Osteocyte (in vitro differentiated cells): Measurements from ENCODE around the gene LAPTM5. TPM values are rescaled to one million over a fixed set of nuclear protein-coding genes. Genes with fewer than 3 reads are reported as not detected.

Experiments used
- DNase-seq: peaks from one replicate; pipeline ENCODE4 v3.0.0; 2021; ENCODE audit warnings: mixed read lengths; ENCODE audit not compliant: unreplicated experiment; ENCODE audit errors: extremely low spot score
- H3K27ac Mint-ChIP-seq: one replicate; pipeline ENCODE4 v1.8.0; 2021; ENCODE audit warnings: mild to moderate bottlenecking, mixed read lengths; ENCODE audit not compliant: unreplicated experiment
- H3K27me3 Mint-ChIP-seq: one replicate; pipeline ENCODE4 v1.8.0; 2021; ENCODE audit warnings: mixed read lengths; ENCODE audit not compliant: unreplicated experiment
- H3K36me3 Mint-ChIP-seq: one replicate; pipeline ENCODE4 v1.8.0; 2021; ENCODE audit warnings: mixed read lengths; ENCODE audit not compliant: unreplicated experiment
- H3K4me1 Mint-ChIP-seq: one replicate; pipeline ENCODE4 v1.8.0; 2021; ENCODE audit warnings: mixed read lengths; ENCODE audit not compliant: unreplicated experiment
- H3K4me3 Mint-ChIP-seq: one replicate; pipeline ENCODE4 v1.8.0; 2021; ENCODE audit warnings: mild to moderate bottlenecking, moderate library complexity, mixed read lengths; ENCODE audit not compliant: unreplicated experiment
- H3K9me3 Mint-ChIP-seq: one replicate; pipeline ENCODE4 v1.8.0; 2021; ENCODE audit warnings: mixed read lengths; ENCODE audit not compliant: unreplicated experiment
- total RNA-seq: library from RNA; stranded (reverse); gene quantifications from 2 replicates; pipeline ENCODE4 v1.2.1, GENCODE V29; 2021
- TF ChIP-seq, protein P1 (sequence below): fragments of 200-600 bp; sonication (generic); IDR thresholded peaks from 2 replicates; pipeline ENCODE4 v1.5.0; 2021; ENCODE audit warnings: antibody characterized with exemption, mild to moderate bottlenecking, moderate library complexity

LAPTM5 gene
- total RNA-seq, 1 donor from 2014 or later = not detected

DNA sequence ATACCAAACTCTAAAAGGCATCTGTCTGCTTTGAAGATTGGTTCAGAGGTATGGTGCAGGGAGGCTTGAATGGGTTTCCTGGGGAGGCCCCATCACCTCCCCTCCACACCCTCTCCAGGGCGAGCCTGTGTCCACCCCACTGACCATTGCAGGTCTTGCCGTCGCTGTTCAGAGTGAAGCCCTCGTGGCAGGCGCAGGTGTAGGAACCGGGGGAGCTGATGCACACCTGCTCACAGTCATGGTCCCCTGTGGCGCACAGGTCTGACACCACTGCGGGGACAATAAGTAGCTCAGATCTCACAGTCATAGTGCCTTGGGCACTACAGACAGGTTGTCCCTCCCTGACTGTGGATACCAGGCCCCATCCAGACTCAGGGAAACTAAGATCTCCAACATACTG lies 40.9 kb downstream of the LAPTM5 start:
- Mint-ChIP-seq H3K9me3 (peaks cover 5% of the 10 kb centered on the region), H3K27ac (no peak overlapping the region), H3K27me3 (peaks cover 7% of the 10 kb centered on the region), H3K4me1 (peaks cover 10% of the 10 kb centered on the region), H3K36me3 (no peaks in the 10 kb centered on the region), H3K4me3 (no peak overlapping the region)
- TF ChIP-seq, protein P1, sequence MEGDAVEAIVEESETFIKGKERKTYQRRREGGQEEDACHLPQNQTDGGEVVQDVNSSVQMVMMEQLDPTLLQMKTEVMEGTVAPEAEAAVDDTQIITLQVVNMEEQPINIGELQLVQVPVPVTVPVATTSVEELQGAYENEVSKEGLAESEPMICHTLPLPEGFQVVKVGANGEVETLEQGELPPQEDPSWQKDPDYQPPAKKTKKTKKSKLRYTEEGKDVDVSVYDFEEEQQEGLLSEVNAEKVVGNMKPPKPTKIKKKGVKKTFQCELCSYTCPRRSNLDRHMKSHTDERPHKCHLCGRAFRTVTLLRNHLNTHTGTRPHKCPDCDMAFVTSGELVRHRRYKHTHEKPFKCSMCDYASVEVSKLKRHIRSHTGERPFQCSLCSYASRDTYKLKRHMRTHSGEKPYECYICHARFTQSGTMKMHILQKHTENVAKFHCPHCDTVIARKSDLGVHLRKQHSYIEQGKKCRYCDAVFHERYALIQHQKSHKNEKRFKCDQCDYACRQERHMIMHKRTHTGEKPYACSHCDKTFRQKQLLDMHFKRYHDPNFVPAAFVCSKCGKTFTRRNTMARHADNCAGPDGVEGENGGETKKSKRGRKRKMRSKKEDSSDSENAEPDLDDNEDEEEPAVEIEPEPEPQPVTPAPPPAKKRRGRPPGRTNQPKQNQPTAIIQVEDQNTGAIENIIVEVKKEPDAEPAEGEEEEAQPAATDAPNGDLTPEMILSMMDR = no peak
- DNase-seq = no peak

DNA sequence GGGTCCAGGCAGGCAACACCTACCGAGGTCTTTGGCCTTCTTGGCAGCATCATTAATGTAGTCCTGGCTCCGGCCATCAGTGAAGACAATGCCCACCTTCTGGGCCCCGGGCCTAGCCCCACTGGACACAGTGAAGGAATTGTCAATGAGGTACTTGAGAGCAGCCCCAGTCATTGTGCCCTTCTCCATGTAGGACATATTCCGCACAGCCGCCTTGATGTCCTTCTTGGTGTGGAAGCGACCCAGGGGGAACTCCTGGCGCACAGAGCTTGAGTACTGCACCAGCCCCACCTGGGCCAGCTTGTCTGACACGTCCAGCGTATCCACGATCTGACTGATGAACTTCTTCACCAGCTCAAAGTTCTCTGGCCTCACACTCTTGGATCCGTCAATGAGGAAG lies 41.7 kb downstream of the LAPTM5 start:
- Mint-ChIP-seq H3K4me3 (no peak overlapping the region), H3K27ac (no peak overlapping the region), H3K27me3 (peaks cover 10% of the 10 kb centered on the region), H3K36me3 (no peaks in the 10 kb centered on the region), H3K4me1 (peaks cover 10% of the 10 kb centered on the region), H3K9me3 (peaks cover 5% of the 10 kb centered on the region)
- no peak for DNase-seq
- TF ChIP-seq, protein P1 = no peak

DNA sequence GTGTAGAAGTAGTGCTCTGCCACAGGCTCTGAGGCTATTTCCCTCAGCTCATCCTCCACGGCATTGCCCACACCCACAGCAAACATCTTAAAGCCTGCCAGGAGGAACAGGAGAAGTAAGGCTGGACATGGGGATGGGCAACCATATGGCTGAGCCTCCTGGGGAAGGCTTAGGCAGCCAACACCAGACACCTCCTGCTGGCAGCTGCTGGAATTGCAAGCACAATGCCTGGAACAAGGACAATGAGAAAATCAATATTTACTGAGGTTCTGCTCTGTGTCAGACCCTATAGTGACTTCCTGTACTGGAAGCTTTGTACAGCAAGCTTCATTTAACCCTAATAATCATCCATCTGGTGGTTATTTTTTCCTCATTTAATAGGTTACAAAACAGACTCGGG lies 42.4 kb downstream of the LAPTM5 start:
- H3K4me1 Mint-ChIP-seq = peaks cover 10% of the 10 kb centered on the region
- H3K9me3 Mint-ChIP-seq = peaks cover 5% of the 10 kb centered on the region
- H3K4me3 Mint-ChIP-seq = no peak overlapping the region
- peaks cover 10% of the 10 kb centered on the region for H3K27me3 Mint-ChIP-seq
- TF ChIP-seq, protein P1 = peak; percentile 43
- no peaks in the 10 kb centered on the region for H3K36me3 Mint-ChIP-seq
- no peak overlapping the region for H3K27ac Mint-ChIP-seq
- DNase-seq = no peak

DNA sequence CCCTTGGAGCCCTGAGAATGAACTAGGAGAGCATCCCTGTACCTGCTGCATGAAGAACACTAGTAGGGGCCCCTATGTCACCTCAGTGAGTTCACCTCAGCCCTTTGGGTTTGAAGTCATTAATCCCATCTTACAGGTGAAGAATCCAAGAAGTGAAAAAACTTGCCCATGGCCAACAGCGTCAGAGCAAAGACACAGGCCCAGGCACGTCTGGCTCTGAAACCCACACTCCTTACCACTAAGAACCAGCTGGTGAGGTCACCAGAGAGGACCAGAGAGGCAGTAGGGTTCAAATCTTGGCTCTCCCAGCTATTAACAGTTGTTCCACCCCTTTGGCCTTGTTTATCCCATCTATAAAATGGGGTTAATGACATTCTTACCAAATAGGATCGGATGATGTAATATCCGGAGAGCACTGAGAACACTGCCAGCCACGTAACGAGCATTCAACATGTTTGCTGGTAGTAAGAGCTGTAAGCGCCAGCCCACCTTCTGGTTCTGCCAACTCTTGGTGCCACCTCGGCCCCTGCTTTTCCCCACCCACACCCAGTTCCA lies 43.0 kb downstream of the LAPTM5 start:
- H3K27me3 Mint-ChIP-seq = peaks cover 12% of the 10 kb centered on the region
- H3K9me3 Mint-ChIP-seq = peaks cover 5% of the 10 kb centered on the region
- H3K27ac Mint-ChIP-seq = no peak overlapping the region
- no peak overlapping the region for H3K4me3 Mint-ChIP-seq
- H3K4me1 Mint-ChIP-seq = peaks cover 8% of the 10 kb centered on the region
- no peaks in the 10 kb centered on the region for H3K36me3 Mint-ChIP-seq
- TF ChIP-seq, protein P1 = no peak
- DNase-seq = no peak

DNA sequence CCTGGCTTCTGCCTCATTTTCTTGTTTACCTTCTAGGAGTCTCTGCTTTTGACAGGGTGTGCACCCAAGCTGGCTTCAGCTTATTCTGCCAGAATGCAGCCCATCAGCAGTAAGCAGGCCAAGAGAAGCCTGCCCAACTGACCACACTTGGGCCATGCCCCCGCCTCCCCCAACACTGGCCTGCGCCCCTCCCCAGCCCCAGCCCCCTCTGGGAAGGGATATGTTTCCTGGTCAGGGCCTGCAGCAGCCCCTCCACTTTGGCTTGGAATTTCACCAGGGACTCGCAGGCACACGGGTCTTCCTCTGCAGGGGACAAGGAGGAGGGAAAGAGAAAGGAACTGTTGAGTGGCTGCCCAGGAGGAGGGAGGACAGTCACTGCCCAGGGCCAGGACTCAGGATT lies 43.5 kb downstream of the LAPTM5 start:
- TF ChIP-seq, protein P1 = no peak
- no peak overlapping the region for H3K27ac Mint-ChIP-seq
- no peak for DNase-seq
- H3K27me3 Mint-ChIP-seq = peaks cover 15% of the 10 kb centered on the region
- H3K9me3 Mint-ChIP-seq = peaks cover 5% of the 10 kb centered on the region
- peaks cover 5% of the 10 kb centered on the region for H3K4me1 Mint-ChIP-seq
- H3K4me3 Mint-ChIP-seq = no peak overlapping the region
- no peaks in the 10 kb centered on the region for H3K36me3 Mint-ChIP-seq
